Measurements from ENCODE around the gene ABCC1.
"Not testable (repeated sequence)": the region's sequence is repeated elsewhere in the genome, so short reads cannot be mapped to it uniquely, and the experiment has no call there.

The ABCC1 gene

DNA sequence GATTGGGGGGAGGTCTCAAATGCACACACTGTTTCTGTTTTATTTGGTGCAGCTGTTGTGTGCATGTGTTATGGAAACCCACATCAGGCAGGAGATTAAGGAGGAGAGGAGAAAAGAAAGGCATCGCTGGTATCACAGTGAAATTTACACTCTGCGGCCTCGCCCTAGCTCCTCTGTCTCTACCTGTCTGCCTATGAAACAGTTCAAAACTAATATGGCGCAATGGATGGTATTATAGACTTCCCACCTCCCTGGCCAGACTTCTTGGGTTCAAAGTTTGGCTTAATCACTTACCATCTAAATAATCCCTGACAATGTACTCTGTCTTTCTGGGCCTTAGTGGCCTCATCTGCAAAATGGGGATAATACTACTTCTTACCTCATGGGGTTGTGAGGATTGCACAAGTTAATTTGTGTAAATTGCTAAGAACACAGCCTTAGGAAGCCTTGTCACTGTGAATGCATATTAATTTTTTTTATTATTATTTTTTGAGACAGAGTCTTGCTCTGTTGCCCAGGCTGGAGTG, 1.4 kb upstream of the ABCC1 start:
- DNase-seq: no peak

DNA sequence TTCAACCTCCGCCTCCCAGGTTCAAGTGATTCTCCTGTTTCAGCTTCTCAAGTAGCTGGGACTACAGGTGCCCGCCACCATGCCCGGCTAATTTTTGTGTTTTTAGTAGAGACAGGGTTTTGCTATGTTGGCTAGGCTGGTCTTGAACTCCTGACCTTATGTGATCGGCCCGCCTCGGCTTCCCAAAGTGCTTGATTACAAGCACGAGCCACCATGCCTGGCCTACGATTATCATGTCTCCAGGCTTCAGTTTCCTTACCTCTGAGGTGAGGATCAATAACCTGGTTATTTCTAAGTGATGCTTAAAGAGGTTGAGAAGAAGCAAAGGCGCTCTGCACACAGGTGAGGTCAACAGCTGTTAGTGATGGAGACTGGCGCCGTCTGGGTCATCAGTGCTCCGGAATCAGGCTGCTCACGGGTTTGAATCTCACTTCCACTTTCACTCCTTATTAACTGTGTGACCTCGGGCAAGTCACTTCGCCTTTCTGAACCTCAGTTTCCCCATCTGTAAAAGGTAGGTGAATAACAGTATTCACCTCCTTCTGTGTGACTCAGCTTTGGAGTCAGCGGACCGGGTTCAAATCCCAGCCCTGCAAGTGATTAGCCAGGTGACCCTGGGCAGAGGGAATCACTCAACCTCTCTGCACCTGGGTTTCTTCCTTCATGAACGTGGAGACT, 745 bp upstream of the ABCC1 start:
- no peak for DNase-seq

DNA sequence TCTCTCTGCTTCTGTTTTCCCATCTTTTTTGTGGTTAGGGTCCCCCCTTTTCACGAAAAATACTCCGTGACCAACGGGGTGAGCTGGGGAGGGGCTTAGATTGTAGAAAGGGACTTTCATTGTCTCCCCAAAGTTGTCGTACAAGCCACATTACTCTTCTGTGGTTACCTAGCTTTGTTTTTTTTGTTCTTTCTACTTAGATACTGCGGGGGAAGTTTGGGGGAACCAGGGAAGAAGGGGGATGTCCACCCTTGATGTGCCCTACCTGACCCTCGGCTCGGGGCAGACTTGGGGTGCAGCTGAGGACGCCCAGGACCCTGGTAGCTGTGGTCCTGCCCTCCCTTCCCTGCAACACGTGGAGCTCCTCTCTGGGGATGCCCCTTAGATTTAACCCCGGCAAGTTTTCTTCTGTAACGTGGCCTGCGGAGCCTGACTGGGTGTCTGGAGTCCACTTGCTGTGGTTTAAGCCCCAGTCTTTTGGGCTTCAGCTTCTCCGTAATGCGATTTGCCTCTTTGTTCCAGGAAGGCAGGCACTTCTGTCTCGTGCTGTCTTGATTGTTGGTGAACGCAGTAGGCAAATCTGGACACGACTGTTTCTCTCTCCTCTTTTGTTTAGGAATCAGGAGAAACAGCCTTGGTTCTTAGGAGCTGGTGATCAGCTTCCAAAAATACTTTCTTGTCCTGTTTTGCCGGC, 892 bp downstream of the ABCC1 start:
- no peak for DNase-seq

DNA sequence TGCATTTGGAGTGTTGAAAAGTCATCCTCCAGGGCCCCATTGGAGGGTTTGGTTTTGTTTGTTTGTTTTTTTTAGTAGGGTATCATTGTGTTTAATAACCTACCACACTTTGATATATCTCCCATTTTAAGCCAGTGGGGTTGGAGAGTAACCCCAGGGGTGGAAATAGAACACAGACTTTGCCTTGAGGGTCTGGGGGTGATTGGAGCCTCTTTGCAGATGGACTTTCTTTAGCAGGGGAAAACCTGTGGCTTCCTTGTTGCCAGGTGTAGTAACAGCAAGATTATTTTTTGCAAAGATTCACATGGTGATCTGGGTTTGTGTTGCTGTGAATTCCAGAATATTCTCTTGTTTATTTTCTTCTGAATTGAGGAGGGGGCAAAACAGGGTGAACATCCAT, 1.5 kb downstream of the ABCC1 start:
- no peak for DNase-seq

DNA sequence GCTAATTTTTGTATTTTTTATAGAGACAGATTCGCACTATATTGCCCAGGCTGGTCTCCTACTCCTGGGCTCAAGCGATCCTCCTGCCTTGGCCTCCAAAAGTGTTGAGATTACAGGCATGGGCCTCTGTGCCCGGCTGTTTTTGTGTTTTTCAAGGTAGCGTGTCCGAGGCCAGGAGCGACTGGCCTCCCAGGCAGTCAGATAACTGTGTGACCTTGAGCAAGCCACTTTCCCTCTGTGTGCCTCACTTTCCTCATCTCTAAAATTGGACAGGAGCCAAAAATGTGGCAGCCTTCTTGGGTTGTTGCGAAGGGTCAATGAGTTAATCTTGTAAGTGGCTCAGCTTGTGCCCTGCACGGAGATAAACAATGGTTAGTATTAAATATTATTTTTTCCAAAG, 2.4 kb downstream of the ABCC1 start:
- no peak for DNase-seq

DNA sequence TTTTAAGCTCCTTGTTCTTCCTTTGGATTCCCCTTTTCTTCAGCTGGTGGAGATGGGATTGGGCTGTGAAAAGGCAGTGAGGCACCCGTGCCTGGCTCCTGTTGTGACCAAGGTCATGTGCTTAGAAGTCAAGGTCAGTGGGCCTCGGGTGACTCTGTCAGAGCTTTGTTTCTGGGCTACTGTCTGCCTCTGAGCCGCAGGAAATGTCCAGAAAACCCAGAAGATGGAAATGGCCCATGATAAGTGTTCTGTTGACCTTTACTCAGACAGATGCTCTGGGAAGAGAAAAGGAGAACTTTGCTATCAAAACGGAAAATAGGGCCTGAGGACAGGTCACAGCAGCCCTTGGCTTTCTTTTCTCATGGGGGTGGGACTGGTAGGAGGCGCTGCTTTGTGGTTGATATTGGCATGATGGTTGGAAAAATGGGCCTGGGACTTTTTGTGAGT, 2.9 kb downstream of the ABCC1 start:
- DNase-seq: no peak

DNA sequence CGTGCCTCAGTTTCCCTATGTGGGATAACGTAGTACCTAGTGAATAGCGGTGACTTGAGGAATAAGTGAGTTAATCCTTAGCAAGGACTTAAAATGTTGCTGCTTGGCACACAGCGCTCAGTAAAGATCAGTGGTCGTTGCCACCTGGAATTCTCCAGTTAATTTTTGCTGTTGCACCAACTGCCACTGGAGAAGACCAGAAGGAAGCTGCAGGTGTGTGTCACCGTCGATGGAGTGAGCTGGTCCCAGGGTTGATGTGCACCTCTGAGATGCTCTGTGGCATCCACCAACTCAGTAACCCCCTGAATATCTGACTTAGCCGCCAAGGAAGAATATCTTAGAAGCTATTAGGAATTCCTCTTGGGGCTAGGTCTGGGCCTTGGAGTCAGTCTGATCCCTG, 4.1 kb downstream of the ABCC1 start:
- DNase-seq: no peak

DNA sequence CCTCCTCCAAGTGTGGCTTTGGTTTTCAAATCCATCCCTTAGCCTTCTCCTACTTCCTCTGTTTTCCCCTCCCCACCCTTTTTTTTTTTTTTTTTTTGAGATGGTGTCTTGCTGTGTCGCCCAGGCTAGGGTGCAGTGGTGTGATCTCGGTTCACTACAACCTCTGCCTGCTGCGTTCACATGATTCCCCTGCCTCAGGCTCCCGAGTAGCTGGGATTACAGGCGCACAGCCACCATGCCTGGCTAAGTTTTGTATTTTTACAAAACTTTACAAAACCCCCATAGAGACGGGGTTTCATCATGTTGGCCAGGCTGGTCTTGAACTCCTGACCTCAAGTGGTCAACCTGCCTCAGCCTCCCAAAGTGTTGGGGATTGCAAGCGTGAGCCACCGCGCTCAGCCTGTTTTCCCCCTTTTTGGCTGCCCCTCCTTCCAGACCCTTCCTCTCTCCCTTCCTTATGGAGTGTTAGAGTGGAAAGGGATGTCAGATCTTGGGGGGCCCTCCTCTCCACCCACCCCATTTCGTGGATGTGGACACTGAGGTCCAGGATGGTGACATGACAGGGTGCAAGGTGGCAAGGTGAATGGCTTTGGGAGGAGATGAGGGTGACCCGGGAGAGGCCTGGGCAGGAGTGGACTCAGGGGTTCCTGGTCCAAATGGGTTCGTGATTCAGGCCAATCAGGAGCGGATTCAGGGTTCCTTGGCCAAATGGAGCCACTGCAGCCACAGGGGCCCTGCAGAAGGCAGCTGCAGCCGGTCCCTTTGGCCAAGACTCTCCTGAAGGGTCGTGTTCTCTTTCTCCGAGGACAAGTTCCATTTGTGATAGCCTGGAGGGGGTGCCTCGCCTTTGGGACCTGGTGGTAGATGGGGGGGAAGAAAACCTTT, 4.8 kb downstream of the ABCC1 start:
- no peak for DNase-seq

DNA sequence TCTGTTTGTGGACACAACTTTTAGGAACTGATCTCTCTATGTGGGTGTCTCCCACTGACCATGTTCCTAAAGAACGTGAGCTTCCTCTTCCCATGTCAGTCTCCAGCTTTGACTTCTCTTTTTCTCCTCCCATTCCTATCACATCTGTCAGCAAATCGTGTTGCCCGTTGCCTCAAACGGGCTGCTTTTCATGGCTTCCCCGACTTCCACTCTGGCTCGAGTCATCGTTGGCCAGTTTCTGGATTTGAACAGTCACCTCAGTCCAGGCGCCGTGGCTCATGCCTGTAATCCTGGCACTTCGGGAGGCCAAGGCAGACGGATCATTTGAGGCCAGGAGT, 5.4 kb downstream of the ABCC1 start:
- DNase-seq: no peak

DNA sequence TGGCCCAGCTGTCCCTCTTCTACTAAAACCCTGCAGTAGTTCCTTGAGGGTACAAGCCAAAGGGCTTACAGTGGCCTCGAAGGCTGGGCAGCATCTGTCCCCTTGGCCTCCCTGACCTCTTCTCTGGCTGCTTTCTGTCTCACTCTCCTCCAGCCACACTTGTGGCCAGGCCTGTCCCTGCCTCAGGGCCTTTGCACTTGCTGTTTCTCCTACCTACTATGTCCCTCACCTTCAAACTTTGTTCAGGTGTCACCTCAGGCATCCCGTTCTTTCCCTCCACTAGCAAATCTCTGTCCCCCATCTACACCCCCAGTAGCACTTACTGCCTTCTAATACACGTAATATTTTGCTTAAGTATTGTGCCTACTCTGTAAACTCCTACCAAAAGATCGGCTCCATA, 6.0 kb downstream of the ABCC1 start:
- DNase-seq: no peak

DNA sequence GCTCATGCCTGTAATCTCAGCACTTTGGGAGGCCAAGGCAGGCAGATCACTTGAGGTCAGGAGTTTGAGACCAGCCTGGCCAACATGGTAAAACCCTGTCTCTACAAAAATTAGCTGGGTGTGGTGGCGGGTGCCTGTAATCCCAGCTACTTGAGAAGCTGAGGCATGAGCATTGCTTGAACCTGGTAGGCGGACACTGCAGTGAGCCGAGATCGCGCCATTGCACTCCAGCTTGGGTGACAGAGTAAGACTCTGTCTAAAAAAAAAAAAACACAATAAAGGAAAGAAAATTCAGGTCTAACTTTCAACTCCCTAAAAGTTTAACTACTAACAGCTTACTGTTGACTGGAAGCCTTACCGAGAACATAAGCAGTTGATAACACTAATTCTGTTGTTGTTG, 6.7 kb downstream of the ABCC1 start:
- not testable (repeated sequence) for DNase-seq

DNA sequence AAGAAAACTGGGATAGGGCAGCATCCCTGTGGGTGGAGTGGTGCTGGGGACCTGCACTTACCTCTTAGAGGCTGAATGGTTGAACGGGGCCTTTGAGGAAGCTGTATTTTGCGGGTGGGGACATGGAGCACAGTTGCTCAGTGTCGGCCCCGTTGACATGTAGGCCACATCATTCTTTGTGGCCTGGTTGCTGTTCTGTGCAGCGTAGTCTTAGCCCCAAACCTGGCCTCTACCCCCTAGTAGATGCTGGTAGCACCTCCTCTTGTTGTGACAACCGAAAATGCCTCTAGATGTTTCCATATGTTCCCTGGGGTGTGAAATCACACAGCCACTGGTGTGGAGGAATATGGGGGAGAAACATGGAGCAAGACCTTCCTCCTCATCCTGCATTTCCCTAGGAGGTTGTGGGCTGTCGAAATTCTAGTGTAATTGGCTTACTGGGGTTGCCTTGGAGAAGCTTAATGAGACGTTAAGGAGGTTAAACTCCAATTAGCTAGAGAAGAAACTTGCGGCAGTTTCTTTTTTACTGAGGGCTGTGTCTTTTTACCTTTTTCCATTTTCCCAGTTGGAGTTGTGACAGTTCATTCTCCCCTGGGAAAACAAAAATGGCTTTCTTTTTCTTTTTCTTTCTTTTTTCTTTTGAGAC, 9.4 kb downstream of the ABCC1 start:
- no peak for DNase-seq

DNA sequence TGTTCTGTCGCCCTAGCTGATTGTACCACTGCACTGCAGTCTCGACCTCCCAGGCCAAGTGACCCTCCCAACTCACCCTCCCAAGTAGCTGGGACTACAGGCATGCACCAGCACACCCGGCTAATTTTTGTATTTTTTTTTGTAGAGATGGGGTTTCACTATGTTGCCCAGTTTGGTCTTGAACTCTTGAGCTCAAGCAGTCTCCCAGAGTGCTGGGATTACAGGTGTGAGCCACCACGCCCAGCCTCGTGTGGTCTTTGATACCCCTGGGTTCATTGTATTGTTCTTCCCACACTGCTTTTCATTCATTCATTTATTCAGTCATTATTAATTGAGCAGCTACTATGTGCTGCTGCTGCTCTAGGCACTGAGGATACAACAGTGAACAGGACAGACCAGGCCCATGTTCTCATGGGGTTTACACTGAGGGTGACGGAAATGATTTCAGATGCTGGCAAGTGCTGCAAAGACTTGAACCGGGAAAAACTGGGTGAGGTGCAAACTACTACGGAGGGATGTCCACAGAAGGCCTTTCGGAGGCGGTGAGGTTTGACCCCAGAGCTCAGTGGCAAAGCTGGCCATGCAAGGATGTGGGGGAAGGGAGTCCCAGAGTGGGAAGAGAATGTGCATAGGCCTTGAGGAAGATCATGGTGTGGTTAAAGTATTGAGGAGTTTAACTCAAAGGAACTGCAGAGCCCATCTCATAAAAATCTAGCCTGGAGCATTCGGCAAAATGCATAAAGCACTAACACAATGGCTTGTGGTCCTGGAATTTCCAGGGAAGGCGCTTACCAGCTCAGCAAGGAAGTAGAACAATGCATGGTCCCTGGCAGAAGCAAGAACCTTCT, 10.9 kb downstream of the ABCC1 start:
- DNase-seq: no peak

DNA sequence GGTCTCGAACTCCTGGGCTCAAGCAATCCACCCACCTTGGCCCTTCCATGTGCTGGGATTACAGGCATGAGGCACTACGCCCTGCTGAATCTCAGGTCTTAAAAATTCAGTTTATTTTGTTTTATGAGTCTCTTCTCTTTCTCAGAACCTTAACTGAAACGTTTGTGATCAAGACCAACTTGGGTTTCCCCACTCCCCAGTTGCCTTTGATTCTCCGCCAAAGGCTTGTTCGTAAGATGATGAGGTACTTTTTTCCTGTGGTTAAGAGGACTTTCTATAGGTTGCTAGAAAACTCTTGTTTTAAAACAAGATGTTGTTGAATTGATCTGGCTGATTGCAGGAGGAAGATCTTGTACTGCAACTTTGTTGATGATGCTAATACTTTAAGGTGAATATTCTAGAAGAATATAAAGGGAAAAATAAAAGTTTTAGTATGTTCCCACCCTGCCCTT, 11.7 kb downstream of the ABCC1 start:
- no peak for DNase-seq

DNA sequence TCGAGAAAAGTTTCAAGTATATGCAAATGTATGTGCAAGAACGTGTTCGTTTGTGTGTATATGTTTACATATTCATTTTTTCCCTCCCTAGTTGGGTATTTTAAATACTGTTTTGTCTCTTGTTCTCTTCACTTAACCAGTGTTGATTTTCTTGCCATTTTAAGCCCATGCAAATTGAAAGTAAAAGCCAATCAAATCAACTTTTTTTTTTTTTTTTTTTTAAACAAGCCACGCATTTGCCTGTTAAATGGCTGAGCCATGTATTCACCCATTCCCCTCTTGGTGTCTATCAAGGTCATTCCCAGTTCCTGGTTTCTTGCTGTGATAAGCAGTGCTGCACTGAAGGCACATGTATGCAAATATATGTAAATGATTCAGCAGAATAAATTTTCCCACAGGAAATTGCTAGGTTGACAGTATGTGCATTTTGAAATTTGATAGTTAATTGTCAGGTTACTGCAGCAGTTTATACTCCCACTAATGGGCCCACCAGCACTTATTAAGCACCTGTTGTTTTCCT, 12.2 kb downstream of the ABCC1 start:
- no peak for DNase-seq

DNA sequence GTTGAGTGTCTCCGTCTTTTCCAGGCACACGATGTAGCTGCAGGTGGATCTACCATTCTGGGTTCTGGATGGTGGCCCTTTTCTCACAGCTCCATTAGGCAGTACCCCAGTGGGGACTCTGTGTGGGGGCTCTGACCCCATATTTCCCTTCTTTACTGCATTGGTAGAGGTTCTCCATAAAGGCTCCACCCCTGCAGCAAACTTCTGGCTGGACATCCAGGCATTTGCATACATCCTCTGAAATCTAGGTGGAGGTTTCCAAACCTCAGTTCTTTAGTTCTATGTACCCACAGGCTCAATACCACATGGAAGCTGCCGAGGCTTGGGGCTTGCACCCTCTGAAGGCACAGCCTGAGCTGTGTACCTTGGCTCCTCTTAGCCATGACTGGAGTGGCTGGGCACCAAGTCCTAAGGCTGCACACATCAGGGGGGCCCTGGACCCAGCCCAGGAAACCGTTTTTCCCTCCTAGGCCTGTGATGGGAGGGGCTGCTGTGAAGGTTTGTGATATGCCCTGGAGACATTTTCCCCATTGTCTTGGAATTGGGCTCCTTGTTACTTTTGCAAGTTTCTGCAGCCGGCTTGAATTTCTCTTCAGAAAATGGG, 14.0 kb downstream of the ABCC1 start:
- no peak for DNase-seq

DNA sequence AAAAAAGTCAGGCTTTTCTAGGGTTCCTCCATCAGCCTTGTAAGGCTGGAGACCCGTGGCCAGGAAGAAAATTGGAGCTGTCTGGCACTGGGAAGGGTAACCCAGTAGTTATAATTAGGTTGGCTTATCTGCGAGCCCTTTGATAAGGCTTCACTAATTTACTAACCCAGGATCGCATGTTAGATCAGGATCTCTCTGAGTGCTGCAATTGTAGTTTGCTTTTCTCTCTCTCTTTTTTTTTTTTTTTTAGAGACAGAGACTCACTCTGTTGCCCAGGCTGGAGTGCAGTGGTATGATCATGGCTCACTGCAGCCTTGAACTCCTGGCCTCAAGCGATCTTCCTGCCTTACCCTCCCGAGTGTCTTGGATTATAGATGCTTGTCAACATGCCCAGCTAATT, 17.0 kb downstream of the ABCC1 start:
- DNase-seq: no peak

DNA sequence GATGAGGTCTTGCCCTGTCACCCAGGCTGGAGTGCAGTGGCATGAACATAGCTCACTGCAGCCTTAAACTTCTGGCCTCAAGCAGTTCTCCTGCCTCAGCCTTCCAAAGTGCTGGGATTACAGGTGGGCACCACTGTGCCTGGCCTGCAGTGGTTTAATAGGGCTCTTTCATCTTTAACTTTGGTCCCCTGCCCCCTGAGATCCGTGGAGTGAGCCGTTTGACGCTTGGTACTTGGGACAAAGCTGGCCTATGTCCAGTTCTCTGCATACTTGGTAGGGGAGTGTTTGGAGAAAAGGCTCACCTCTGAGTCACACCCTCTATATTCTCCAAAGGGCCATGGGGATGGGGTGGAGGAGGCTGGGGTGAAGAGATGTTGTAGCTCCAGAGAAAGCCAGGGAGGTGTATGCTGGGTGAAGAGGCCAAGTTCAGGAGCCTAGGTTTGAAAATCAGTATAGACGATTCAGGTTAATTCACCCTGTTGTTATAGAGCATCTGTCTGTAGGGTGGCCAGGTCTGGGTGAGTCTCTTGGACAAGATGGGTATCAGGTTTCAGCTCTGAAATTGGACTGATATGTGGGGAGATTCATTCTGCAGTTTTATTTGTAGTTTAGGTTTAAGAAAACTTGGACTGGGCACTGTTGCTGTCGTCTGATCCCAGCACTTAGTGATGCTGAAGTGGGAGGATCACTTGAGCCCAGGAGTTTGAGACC, 17.6 kb downstream of the ABCC1 start:
- no peak for DNase-seq

DNA sequence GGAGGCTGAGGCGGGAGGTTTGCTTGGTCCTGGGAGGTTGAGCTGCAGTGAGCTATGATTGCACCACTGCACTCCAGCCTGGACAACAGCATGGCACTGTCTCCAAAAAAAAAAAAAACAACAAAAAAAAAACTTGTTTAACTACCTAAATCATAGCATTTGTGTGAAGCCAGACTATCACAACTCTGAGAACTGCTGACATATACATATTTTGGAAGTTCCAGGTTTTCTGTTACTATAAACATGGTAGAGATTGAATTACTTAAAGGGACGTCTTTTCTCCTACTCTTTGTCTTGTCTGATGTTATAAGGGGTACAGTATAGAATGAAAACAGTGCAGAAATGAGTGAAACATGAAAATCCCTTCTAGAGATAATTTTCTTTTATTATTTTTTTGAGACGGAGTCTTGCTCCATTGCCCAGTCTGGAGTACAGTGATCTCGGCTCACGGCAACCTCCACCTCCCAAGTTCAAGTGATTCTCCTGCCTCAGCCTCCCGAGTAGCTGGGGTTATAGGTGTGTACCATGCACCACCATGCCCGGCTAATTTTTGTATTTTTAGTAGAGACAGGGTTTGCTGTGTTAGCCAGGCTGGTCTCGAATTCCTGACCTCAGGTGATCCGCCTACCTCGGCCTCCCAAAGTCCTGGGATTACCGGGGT, 18.4 kb downstream of the ABCC1 start:
- no peak for DNase-seq

DNA sequence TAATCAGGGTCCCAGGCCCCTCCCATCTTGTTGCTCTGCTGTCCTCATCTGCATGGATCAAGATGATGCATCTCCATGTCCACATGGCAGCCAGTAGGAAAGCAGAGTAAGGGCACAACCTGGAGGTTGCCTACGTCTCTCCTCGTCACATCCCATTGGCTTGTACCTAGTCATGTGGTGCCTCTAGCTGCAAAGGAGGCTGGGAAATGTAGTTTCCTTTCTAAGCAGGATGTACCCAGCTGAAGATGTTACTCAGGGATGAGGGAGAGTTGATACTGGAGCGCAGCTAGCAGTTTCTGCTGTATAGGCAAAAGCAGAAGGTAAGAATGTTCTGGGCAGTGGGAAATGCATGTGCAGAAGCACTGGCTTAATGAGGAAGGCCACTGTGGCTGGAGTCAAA, 20.8 kb downstream of the ABCC1 start:
- DNase-seq: no peak

All from NCI-H2081 treated with DMSO at 0.1 percent for 48 hours (cell line).